NCI-H1694 (cell line): ENCODE results near the gene GFRA1.
"Not testable (repeated sequence)": the region's sequence is repeated elsewhere in the genome, so short reads cannot be mapped to it uniquely, and the experiment has no call there.

Source experiments
- DNase-seq: peaks from one replicate; lab custom pipeline; 2025; lab: John Stamatoyannopoulos, UW

The GFRA1 gene

GRCh38 chr10:116067825-116068224, 205.2 kb downstream of the GFRA1 start:
- no peak for DNase-seq

- no peak for DNase-seq
Observed at GRCh38 chr10:116063107-116063506, 209.9 kb downstream of the GFRA1 start.

- DNase-seq, result no peak
Observed at GRCh38 chr10:116060864-116061263, 212.1 kb downstream of the GFRA1 start.

GRCh38 chr10:116059320-116059719, 213.7 kb downstream of the GFRA1 start:
- no peak for DNase-seq

- DNase-seq, result no peak
Observed at GRCh38 chr10:116056445-116057293, 216.3 kb downstream of the GFRA1 start.

GRCh38 chr10:116055917-116056252, 217.1 kb downstream of the GFRA1 start:
- DNase-seq, result no peak

GRCh38 chr10:116055252-116055916, 217.6 kb downstream of the GFRA1 start:
- peak; percentile 39 for DNase-seq

GRCh38 chr10:116053910-116054309, 219.1 kb downstream of the GFRA1 start:
- no peak for DNase-seq

GRCh38 chr10:116053009-116053730, 219.8 kb downstream of the GFRA1 start:
- DNase-seq, result not testable (repeated sequence)

- DNase-seq, result not testable (repeated sequence)
Observed at GRCh38 chr10:116052522-116052921, 220.5 kb downstream of the GFRA1 start.

GRCh38 chr10:116049974-116050304, 223.1 kb downstream of the GFRA1 start:
- DNase-seq, result no peak

- no peak for DNase-seq
Observed at GRCh38 chr10:116049158-116049973, 223.6 kb downstream of the GFRA1 start.

- DNase-seq, result no peak
Observed at GRCh38 chr10:116045366-116046356, 227.3 kb downstream of the GFRA1 start.

- no peak for DNase-seq
Observed at GRCh38 chr10:116044801-116045248, 228.2 kb downstream of the GFRA1 start.

- no peak for DNase-seq
Observed at GRCh38 chr10:116043861-116044260, 229.1 kb downstream of the GFRA1 start.

GRCh38 chr10:116043304-116043703, 229.7 kb downstream of the GFRA1 start:
- DNase-seq, result no peak

- no peak for DNase-seq
Observed at GRCh38 chr10:116041948-116042347, 231.1 kb downstream of the GFRA1 start.

GRCh38 chr10:116039612-116040011, 233.4 kb downstream of the GFRA1 start:
- no peak for DNase-seq

GRCh38 chr10:116038259-116038658, 234.7 kb downstream of the GFRA1 start:
- no peak for DNase-seq

GRCh38 chr10:116035406-116035805, 237.6 kb downstream of the GFRA1 start:
- not testable (repeated sequence) for DNase-seq

GRCh38 chr10:116030576-116030975, 242.4 kb downstream of the GFRA1 start:
- no peak for DNase-seq
